Measurements from ENCODE around the gene DHH. TPM values are rescaled to one million over a fixed set of nuclear protein-coding genes. Genes with fewer than 3 reads are reported as not detected.

The DHH gene
- total RNA-seq, 1 donor from 2014 or later = 31.5 TPM

GRCh38 chr12:49039421-49040363, 54.9 kb downstream of the DHH start:
- intact Hi-C loops (cut with DNase I) = no loop called here
- peaks cover 94 to 96% of the 10 kb centered on the region in 2 donors for H3K36me3 ChIP-seq
- no peaks in the 10 kb centered on the region for H3K9me3 ChIP-seq
- TF ChIP-seq CTCF (IDR thresholded peaks at IDR 0.05) = no peak
- no peaks in the 10 kb centered on the region for H3K4me1 ChIP-seq
- no peak for DNase-seq (ENCODE audit: low spot score in 2 of 2)
- H3K27ac ChIP-seq = no peak overlapping the region
- no peaks in the 10 kb centered on the region for H3K27me3 ChIP-seq
- no peak overlapping the region for H3K4me3 ChIP-seq

- Histone ChIP-seq H3K4me1 (no peaks in the 10 kb centered on the region), H3K27me3 (no peaks in the 10 kb centered on the region), H3K36me3 (peaks cover 91 to 96% of the 10 kb centered on the region in 2 donors), H3K9me3 (no peaks in the 10 kb centered on the region), H3K27ac (no peak overlapping the region), H3K4me3 (no peak overlapping the region)
- intact Hi-C loops (cut with DNase I) = no loop called here
- DNase-seq (ENCODE audit: low spot score in 2 of 2) = no peak
- no peak for TF ChIP-seq CTCF (IDR thresholded peaks at IDR 0.05)
These were observed 56.2 kb downstream of the DHH start for GRCh38 chr12:49038291-49038955.

GRCh38 chr12:49037947-49038237, 56.7 kb downstream of the DHH start:
- no peak for TF ChIP-seq CTCF (IDR thresholded peaks at IDR 0.05)
- Histone ChIP-seq H3K27me3 (no peaks in the 10 kb centered on the region), H3K27ac (no peak overlapping the region), H3K4me3 (no peak overlapping the region), H3K9me3 (no peaks in the 10 kb centered on the region), H3K4me1 (no peaks in the 10 kb centered on the region), H3K36me3 (peaks cover 90 to 96% of the 10 kb centered on the region in 2 donors)
- no peak for DNase-seq (ENCODE audit: low spot score in 2 of 2)
- intact Hi-C loops (cut with DNase I) = no loop called here

GRCh38 chr12:49037111-49037946, 57.3 kb downstream of the DHH start:
- H3K27me3 ChIP-seq = no peaks in the 10 kb centered on the region
- intact Hi-C loops (cut with DNase I) = no loop called here
- TF ChIP-seq CTCF (IDR thresholded peaks at IDR 0.05) = no peak
- DNase-seq (ENCODE audit: low spot score in 2 of 2) = no peak
- no peak overlapping the region for H3K27ac ChIP-seq
- H3K9me3 ChIP-seq = no peaks in the 10 kb centered on the region
- no peak overlapping the region for H3K4me3 ChIP-seq
- peaks cover 90 to 96% of the 10 kb centered on the region in 2 donors for H3K36me3 ChIP-seq
- H3K4me1 ChIP-seq = no peaks in the 10 kb centered on the region

Other genes starting within 250 kb of the DHH start
- 39.4 TPM for gene DDX23, start 242.6 kb downstream of the DHH start, total RNA-seq
- gene RND1, start 228.9 kb downstream of the DHH start, total RNA-seq = 0.85 TPM
- gene FKBP11, start 169.3 kb downstream of the DHH start, total RNA-seq = 38.8 TPM
- 68.4 TPM for gene ARF3, start 137.3 kb downstream of the DHH start, total RNA-seq
- 0.85 TPM for gene WNT10B, start 123.1 kb downstream of the DHH start, total RNA-seq
- not detected for gene WNT1, start 116.5 kb downstream of the DHH start, total RNA-seq
- gene DDN, start 95.4 kb downstream of the DHH start, total RNA-seq = not detected
- 32.8 TPM for gene PRKAG1, start 76.0 kb downstream of the DHH start, total RNA-seq
- 106 TPM for gene KMT2D, start 34.0 kb downstream of the DHH start, total RNA-seq
- gene RHEBL1, start 24.8 kb downstream of the DHH start, total RNA-seq = not detected
- gene LMBR1L, start 16.0 kb upstream of the DHH start, total RNA-seq = 74.2 TPM
- gene TUBA1B, start 36.6 kb upstream of the DHH start, total RNA-seq = 1,333 TPM
- gene TUBA1A, start 94.3 kb upstream of the DHH start, total RNA-seq = 214 TPM
- 370 TPM for gene TUBA1C, start 170.3 kb upstream of the DHH start, total RNA-seq
- not detected for gene PRPH, start 200.3 kb upstream of the DHH start, total RNA-seq
- not detected for gene TROAP, start 228.5 kb upstream of the DHH start, total RNA-seq
- gene C1QL4, start 242.4 kb upstream of the DHH start, total RNA-seq = not detected

All from ascending aorta (tissue), 2 donors.